Measurements from ENCODE around the gene PCNX2. TPM values are rescaled to one million over a fixed set of nuclear protein-coding genes. Genes with fewer than 3 reads are reported as not detected.

Gene PCNX2
- total RNA-seq, 1 experiment from 2014 or later = 18.6 TPM

- ChIA-PET CTCF (no interaction called here), POLR2A (ENCODE audit: unreplicated experiment) (no interaction called here)
- no peaks in the 10 kb centered on the region for H3F3A ChIP-seq (ENCODE audit: insufficient read depth, low read depth)
- no peaks in the 10 kb centered on the region for H4K20me1 ChIP-seq (ENCODE audit: insufficient read depth)
- no peaks in the 10 kb centered on the region for H3K27me3 ChIP-seq (ENCODE audit: insufficient read depth, low read depth)
- H3K9me2 ChIP-seq (ENCODE audit: insufficient read depth) = no peaks in the 10 kb centered on the region
- H3K9me3 ChIP-seq (ENCODE audit: insufficient read depth, low read depth) = no peaks in the 10 kb centered on the region
- no peaks in the 10 kb centered on the region for H3K79me2 ChIP-seq (ENCODE audit: low read depth)
- no peak for DNase-seq
- BruUV-seq (replicated peaks) = no TSS peak
- no peaks in the 10 kb centered on the region for H3K4me1 ChIP-seq (replicated peaks; ENCODE audit: insufficient read depth)
- no peak overlapping the region for H3K4me2 ChIP-seq
- intact Hi-C loops (cut with micrococcal nuclease; ENCODE audit: unreplicated experiment) = no loop called here
- TF ChIP-seq CTCF (conservative IDR thresholded peaks at IDR 0.05) (no peak), EZH2 (IDR thresholded peaks at IDR 0.05; ENCODE audit: low read depth) (no peak)
- H3K36me3 ChIP-seq (ENCODE audit: low read depth) = no peaks in the 10 kb centered on the region
- H3K4me3 ChIP-seq = no peak overlapping the region
- no peak overlapping the region for H3K27ac ChIP-seq
- H2AFZ ChIP-seq = no peak overlapping the region
Observed at GRCh38 chr1:233019778-233020325, 275.7 kb downstream of the PCNX2 start.

- no peaks in the 10 kb centered on the region for H3K79me2 ChIP-seq (ENCODE audit: low read depth)
- POLR2A ChIA-PET (ENCODE audit: unreplicated experiment) = no interaction called here
- no TSS peak for BruUV-seq (replicated peaks)
- H2AFZ ChIP-seq = no peak overlapping the region
- no peaks in the 10 kb centered on the region for H3K9me3 ChIP-seq (ENCODE audit: insufficient read depth, low read depth)
- no peaks in the 10 kb centered on the region for H3K9me2 ChIP-seq (ENCODE audit: insufficient read depth)
- CTCF ChIA-PET = no interaction called here
- no peak for DNase-seq
- H3K27me3 ChIP-seq (ENCODE audit: insufficient read depth, low read depth) = no peaks in the 10 kb centered on the region
- H3F3A ChIP-seq (ENCODE audit: insufficient read depth, low read depth) = no peaks in the 10 kb centered on the region
- no peak overlapping the region for H3K4me3 ChIP-seq
- intact Hi-C loops (cut with micrococcal nuclease; ENCODE audit: unreplicated experiment) = no loop called here
- TF ChIP-seq CTCF (conservative IDR thresholded peaks at IDR 0.05) (no peak), EZH2 (IDR thresholded peaks at IDR 0.05; ENCODE audit: low read depth) (no peak)
- H3K4me1 ChIP-seq (replicated peaks; ENCODE audit: insufficient read depth) = no peaks in the 10 kb centered on the region
- no peak overlapping the region for H3K27ac ChIP-seq
- H3K36me3 ChIP-seq (ENCODE audit: low read depth) = no peaks in the 10 kb centered on the region
- no peak overlapping the region for H3K4me2 ChIP-seq
- H4K20me1 ChIP-seq (ENCODE audit: insufficient read depth) = no peaks in the 10 kb centered on the region
Observed at GRCh38 chr1:233019083-233019482, 276.4 kb downstream of the PCNX2 start.

- ChIA-PET CTCF (no interaction called here), POLR2A (ENCODE audit: unreplicated experiment) (interaction anchor here (0.6 kb wide), 1 partner anchor 105 kb away, joined by 5 read pairs; no protein-coding TSS in a partner anchor)
- no peaks in the 10 kb centered on the region for H3K79me2 ChIP-seq (ENCODE audit: low read depth)
- H3F3A ChIP-seq (ENCODE audit: insufficient read depth, low read depth) = no peaks in the 10 kb centered on the region
- H3K4me1 ChIP-seq (replicated peaks; ENCODE audit: insufficient read depth) = no peaks in the 10 kb centered on the region
- no peak overlapping the region for H2AFZ ChIP-seq
- no peak for DNase-seq
- H3K9me2 ChIP-seq (ENCODE audit: insufficient read depth) = no peaks in the 10 kb centered on the region
- intact Hi-C loops (cut with micrococcal nuclease; ENCODE audit: unreplicated experiment) = no loop called here
- H3K36me3 ChIP-seq (ENCODE audit: low read depth) = no peaks in the 10 kb centered on the region
- TF ChIP-seq CTCF (conservative IDR thresholded peaks at IDR 0.05) (no peak), EZH2 (IDR thresholded peaks at IDR 0.05; ENCODE audit: low read depth) (no peak)
- no TSS peak for BruUV-seq (replicated peaks)
- no peaks in the 10 kb centered on the region for H4K20me1 ChIP-seq (ENCODE audit: insufficient read depth)
- no peak overlapping the region for H3K4me2 ChIP-seq
- no peak overlapping the region for H3K4me3 ChIP-seq
- H3K27ac ChIP-seq = no peak overlapping the region
- H3K9me3 ChIP-seq (ENCODE audit: insufficient read depth, low read depth) = no peaks in the 10 kb centered on the region
- H3K27me3 ChIP-seq (ENCODE audit: insufficient read depth, low read depth) = no peaks in the 10 kb centered on the region
Observed at GRCh38 chr1:233016798-233017197, 278.7 kb downstream of the PCNX2 start.

All from PC-9 (cell line).